Measurements from ENCODE around the gene PIK3R3. TPM values are rescaled to one million over a fixed set of nuclear protein-coding genes. Genes with fewer than 3 reads are reported as not detected.
A peak's percentile ranks its signal among the peaks of the same experiment; 100 is the strongest.

The PIK3R3 gene
- total and polyA plus RNA-seq, 12 donors: 15.4 to 54.5 (median 34.0) TPM

- intact Hi-C loops (cut with DNase I): no loop called here
- 90 to 97% methylated on average over 1 of the region's 1 CpG for whole genome bisulfite sequencing, 2 donors
- no peak for ATAC-seq
- no peak for TF ChIP-seq CTCF (IDR thresholded peaks at IDR 0.05)
- no peak overlapping the region for H3K27ac ChIP-seq
- no peaks in the 10 kb centered on the region for H3K9me3 ChIP-seq
- no peak for DNase-seq
- no peaks in the 10 kb centered on the region for H3K27me3 ChIP-seq
- no peaks in the 10 kb centered on the region for H3K36me3 ChIP-seq
- H3K4me3 ChIP-seq: no peak overlapping the region
- peaks cover 0 to 40% (median 18%) of the 10 kb centered on the region in 9 donors for H3K4me1 ChIP-seq
Measured at GRCh38 chr1:46087891-46088290, 44.5 kb downstream of the PIK3R3 start.

- no peak overlapping the region for H3K27ac ChIP-seq
- peaks cover 0 to 52% (median 23%) of the 10 kb centered on the region in 9 donors for H3K4me1 ChIP-seq
- no peak overlapping the region for H3K4me3 ChIP-seq
- 92 to 93% methylated on average over 5 of the region's 5 CpGs for WGBS, 2 donors
- no peaks in the 10 kb centered on the region for H3K27me3 ChIP-seq
- no peaks in the 10 kb centered on the region for H3K9me3 ChIP-seq
- intact Hi-C loops (cut with DNase I): no loop called here
- DNase-seq: no peak
- no peak for TF ChIP-seq CTCF (IDR thresholded peaks at IDR 0.05)
- H3K36me3 ChIP-seq: no peaks in the 10 kb centered on the region
- peak in 3 of 8 donors; percentile 30 to 50 (median 33) for ATAC-seq
Measured at GRCh38 chr1:46086576-46086975, 45.9 kb downstream of the PIK3R3 start.

GRCh38 chr1:46084553-46085451 lies 47.6 kb downstream of the PIK3R3 start:
- H3K27ac ChIP-seq: peak overlapping the region in 2 of 10 donors; percentile 1 to 44
- H3K4me1 ChIP-seq: peaks cover 0 to 64% (median 24%) of the 10 kb centered on the region in 9 donors
- ATAC-seq: peak in 6 of 8 donors; percentile 51 to 76 (median 58)
- DNase-seq: no peak
- TF ChIP-seq CTCF (IDR thresholded peaks at IDR 0.05): no peak
- H3K27me3 ChIP-seq: no peaks in the 10 kb centered on the region
- peaks cover 0 to 7% (median 0%) of the 10 kb centered on the region in 9 donors for H3K36me3 ChIP-seq
- H3K9me3 ChIP-seq: no peaks in the 10 kb centered on the region
- intact Hi-C loops (cut with DNase I): no loop called here
- WGBS, 2 donors: 43 to 65% methylated on average over 1 of the region's 1 CpG
- no peak overlapping the region for H3K4me3 ChIP-seq

- Histone ChIP-seq H3K27me3 (no peaks in the 10 kb centered on the region), H3K4me3 (no peak overlapping the region), H3K36me3 (peaks cover 0 to 19% (median 0%) of the 10 kb centered on the region in 9 donors), H3K4me1 (peaks cover 0 to 60% (median 23%) of the 10 kb centered on the region in 9 donors), H3K9me3 (no peaks in the 10 kb centered on the region), H3K27ac (no peak overlapping the region)
- intact Hi-C loops (cut with DNase I): no loop called here
- DNase-seq: no peak
- no peak for TF ChIP-seq CTCF (IDR thresholded peaks at IDR 0.05)
- ATAC-seq: no peak
Measured at GRCh38 chr1:46083579-46083978, 48.9 kb downstream of the PIK3R3 start.

All from heart right ventricle (tissue), 16 donors.